ENCODE measurements around the gene TPD52L1.
"Not testable (repeated sequence)": the region's sequence is repeated elsewhere in the genome, so short reads cannot be mapped to it uniquely, and the experiment has no call there.

Gene TPD52L1

GRCh38 chr6:125140808-125141207, 12.8 kb upstream of the TPD52L1 start:
- no peak for DNase-seq (ENCODE audit: low read depth, low spot score)

- DNase-seq (ENCODE audit: low read depth, low spot score), result no peak
These were observed 11.0 kb upstream of the TPD52L1 start for GRCh38 chr6:125142618-125143017.

- no peak for DNase-seq (ENCODE audit: low read depth, low spot score)
These were observed 8.8 kb upstream of the TPD52L1 start for GRCh38 chr6:125144822-125145221.

- no peak for DNase-seq (ENCODE audit: low read depth, low spot score)
These were observed 4.1 kb upstream of the TPD52L1 start for GRCh38 chr6:125149256-125150144.

- no peak for DNase-seq (ENCODE audit: low read depth, low spot score)
These were observed 1.9 kb upstream of the TPD52L1 start for GRCh38 chr6:125151700-125152099.

GRCh38 chr6:125154118-125154760, 666 bp downstream of the TPD52L1 start:
- DNase-seq (ENCODE audit: low read depth, low spot score), result no peak

GRCh38 chr6:125154761-125155135, 1.2 kb downstream of the TPD52L1 start:
- DNase-seq (ENCODE audit: low read depth, low spot score), result no peak

GRCh38 chr6:125155344-125155743, 1.8 kb downstream of the TPD52L1 start:
- DNase-seq (ENCODE audit: low read depth, low spot score), result no peak

- DNase-seq (ENCODE audit: low read depth, low spot score), result no peak
These were observed 2.9 kb downstream of the TPD52L1 start for GRCh38 chr6:125156496-125156895.

GRCh38 chr6:125157280-125157679, 3.7 kb downstream of the TPD52L1 start:
- DNase-seq (ENCODE audit: low read depth, low spot score), result no peak

- DNase-seq (ENCODE audit: low read depth, low spot score), result no peak
These were observed 4.2 kb downstream of the TPD52L1 start for GRCh38 chr6:125157725-125158124.

GRCh38 chr6:125163339-125163738, 9.8 kb downstream of the TPD52L1 start:
- not testable (repeated sequence) for DNase-seq (ENCODE audit: low read depth, low spot score)

GRCh38 chr6:125163811-125164210, 10.2 kb downstream of the TPD52L1 start:
- DNase-seq (ENCODE audit: low read depth, low spot score), result no peak

- DNase-seq (ENCODE audit: low read depth, low spot score), result no peak
These were observed 11.1 kb downstream of the TPD52L1 start for GRCh38 chr6:125164696-125165095.

GRCh38 chr6:125165256-125165655, 11.7 kb downstream of the TPD52L1 start:
- DNase-seq (ENCODE audit: low read depth, low spot score), result no peak

- no peak for DNase-seq (ENCODE audit: low read depth, low spot score)
These were observed 12.2 kb downstream of the TPD52L1 start for GRCh38 chr6:125165776-125166175.

GRCh38 chr6:125166711-125167110, 13.1 kb downstream of the TPD52L1 start:
- DNase-seq (ENCODE audit: low read depth, low spot score), result no peak

GRCh38 chr6:125167579-125167978, 14.0 kb downstream of the TPD52L1 start:
- no peak for DNase-seq (ENCODE audit: low read depth, low spot score)

GRCh38 chr6:125169058-125169457, 15.5 kb downstream of the TPD52L1 start:
- DNase-seq (ENCODE audit: low read depth, low spot score), result no peak

GRCh38 chr6:125169522-125169921, 15.9 kb downstream of the TPD52L1 start:
- DNase-seq (ENCODE audit: low read depth, low spot score), result no peak

GRCh38 chr6:125170376-125170775, 16.8 kb downstream of the TPD52L1 start:
- no peak for DNase-seq (ENCODE audit: low read depth, low spot score)

- no peak for DNase-seq (ENCODE audit: low read depth, low spot score)
These were observed 19.9 kb downstream of the TPD52L1 start for GRCh38 chr6:125173341-125174095.

Data from activated CD4-positive, CD25-positive, alpha-beta regulatory T cell treated with anti-CD3 and anti-CD28 coated beads, Interleukin-2, amount 50 U/mL, for 16 hours (primary cell).